HEK293T (cell line): ENCODE results near the gene BCL7B.
A peak's percentile ranks its signal among the peaks of the same experiment; 100 is the strongest.

Source experiments
- CTBP1 ChIP-seq: fragments of 450-650 bp; IDR thresholded peaks from 2 replicates; pipeline ENCODE4 v1.6.1; 2016; ENCODE audit warnings: borderline replicate concordance
- FOXA1 ChIP-seq: fragments of 450-650 bp; IDR thresholded peaks from 2 replicates; pipeline ENCODE4 v1.6.1; 2016; ENCODE audit warnings: mild to moderate bottlenecking
- FOXM1 ChIP-seq: fragments of 450-650 bp; IDR thresholded peaks from 2 replicates; pipeline ENCODE4 v1.6.1; 2017; ENCODE audit warnings: mild to moderate bottlenecking, borderline replicate concordance
- HDGF ChIP-seq: fragments of 450-650 bp; IDR thresholded peaks from 2 replicates; pipeline ENCODE4 v1.6.1; 2017; ENCODE audit warnings: antibody characterized with exemption, borderline replicate concordance
- L3MBTL2 ChIP-seq: fragments of 450-650 bp; conservative IDR thresholded peaks from 2 replicates; pipeline ENCODE4 v1.6.1; 2016; ENCODE audit warnings: mild to moderate bottlenecking
- LEF1 ChIP-seq: fragments of 450-650 bp; IDR thresholded peaks from 2 replicates; pipeline ENCODE4 v1.6.1; 2017; ENCODE audit warnings: mild to moderate bottlenecking, borderline replicate concordance
- SP1 ChIP-seq: fragments of 450-650 bp; IDR thresholded peaks from 2 replicates; pipeline ENCODE4 v1.6.1; 2017
- SUZ12 ChIP-seq: fragments of 450-650 bp; IDR thresholded peaks from 2 replicates; pipeline ENCODE4 v1.6.1; 2016; ENCODE audit warnings: mild to moderate bottlenecking
- TARDBP ChIP-seq: fragments of 450-650 bp; IDR thresholded peaks from 2 replicates; pipeline ENCODE4 v1.6.1; 2016

GRCh38 chr7:73522105-73522872 is 35.2 kb downstream of the BCL7B start, which contains the start of gene BAZ1B:
- TF ChIP-seq SUZ12: no peak
- no peak for TF ChIP-seq FOXA1
- no peak for TF ChIP-seq TARDBP
- no peak for TF ChIP-seq LEF1
- TF ChIP-seq L3MBTL2: peak; percentile 75
- no peak for TF ChIP-seq HDGF
- no peak for TF ChIP-seq FOXM1
- no peak for TF ChIP-seq CTBP1
- no peak for TF ChIP-seq SP1
